ENCODE data around the gene C1QTNF12. TPM values are rescaled to one million over a fixed set of nuclear protein-coding genes. Genes with fewer than 3 reads are reported as not detected.
A peak's percentile ranks its signal among the peaks of the same experiment; 100 is the strongest.

The C1QTNF12 gene
- total RNA-seq, 1 donor from 2014 or later = 0.28 TPM

- Mint-ChIP-seq H3K36me3 (peaks cover 28% of the 10 kb centered on the region), H3K9me3 (no peaks in the 10 kb centered on the region), H3K27ac (no peak overlapping the region), H3K4me3 (peak overlapping the region; percentile 8), H3K4me1 (peaks cover 3% of the 10 kb centered on the region), H3K27me3 (ENCODE audit: insufficient read depth, low read depth) (peaks cover 2% of the 10 kb centered on the region)
- Histone ChIP-seq H3K9me3 (ENCODE audit: low read depth) (no peaks in the 10 kb centered on the region), H3K4me2 (no peak overlapping the region), H3K27ac (no peak overlapping the region), H3F3A (ENCODE audit: low read depth) (no peaks in the 10 kb centered on the region), H3K9ac (no peak overlapping the region), H3K4me3 (no peak overlapping the region), H2AFZ (replicated peaks) (no peak overlapping the region), H4K20me1 (ENCODE audit: low read depth) (peaks cover 64% of the 10 kb centered on the region), H3K79me2 (ENCODE audit: low read depth) (no peaks in the 10 kb centered on the region), H3K36me3 (no peaks in the 10 kb centered on the region), H3K4me1 (no peaks in the 10 kb centered on the region), H3K27me3 (no peaks in the 10 kb centered on the region)
- no peak for DNase-seq (ENCODE audit: low spot score)
- TF ChIP-seq EZH2 (IDR thresholded peaks at IDR 0.05) (no peak), EZH2phosphoT487 (IDR thresholded peaks at IDR 0.05) (no peak)
- TF ChIP-seq, protein P1, sequence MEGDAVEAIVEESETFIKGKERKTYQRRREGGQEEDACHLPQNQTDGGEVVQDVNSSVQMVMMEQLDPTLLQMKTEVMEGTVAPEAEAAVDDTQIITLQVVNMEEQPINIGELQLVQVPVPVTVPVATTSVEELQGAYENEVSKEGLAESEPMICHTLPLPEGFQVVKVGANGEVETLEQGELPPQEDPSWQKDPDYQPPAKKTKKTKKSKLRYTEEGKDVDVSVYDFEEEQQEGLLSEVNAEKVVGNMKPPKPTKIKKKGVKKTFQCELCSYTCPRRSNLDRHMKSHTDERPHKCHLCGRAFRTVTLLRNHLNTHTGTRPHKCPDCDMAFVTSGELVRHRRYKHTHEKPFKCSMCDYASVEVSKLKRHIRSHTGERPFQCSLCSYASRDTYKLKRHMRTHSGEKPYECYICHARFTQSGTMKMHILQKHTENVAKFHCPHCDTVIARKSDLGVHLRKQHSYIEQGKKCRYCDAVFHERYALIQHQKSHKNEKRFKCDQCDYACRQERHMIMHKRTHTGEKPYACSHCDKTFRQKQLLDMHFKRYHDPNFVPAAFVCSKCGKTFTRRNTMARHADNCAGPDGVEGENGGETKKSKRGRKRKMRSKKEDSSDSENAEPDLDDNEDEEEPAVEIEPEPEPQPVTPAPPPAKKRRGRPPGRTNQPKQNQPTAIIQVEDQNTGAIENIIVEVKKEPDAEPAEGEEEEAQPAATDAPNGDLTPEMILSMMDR (IDR thresholded peaks at IDR 0.05) = no peak
These were observed 13.6 kb upstream of the C1QTNF12 start for GRCh38 chr1:1259951-1260600.

DNA sequence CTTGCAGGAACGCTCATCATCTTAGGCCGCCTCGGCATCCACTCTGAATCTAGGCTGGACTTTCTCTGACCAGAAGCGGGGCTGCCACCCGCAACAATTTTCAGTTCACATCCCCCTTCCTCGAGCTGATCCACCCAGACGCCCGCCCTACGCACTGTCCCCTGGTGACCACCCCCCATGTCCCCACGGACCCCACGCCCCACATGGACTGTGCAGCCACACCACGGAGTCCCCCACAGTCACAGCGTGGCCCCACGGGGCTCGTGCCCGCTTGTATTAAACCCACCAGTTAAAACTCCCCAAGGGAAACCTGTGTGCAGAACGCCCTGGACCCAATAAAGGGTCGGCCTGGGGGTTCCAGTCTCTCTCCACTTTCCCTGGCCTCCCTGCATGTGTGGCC lies 13.0 kb upstream of the C1QTNF12 start:
- H3F3A ChIP-seq (ENCODE audit: low read depth) = no peaks in the 10 kb centered on the region
- no peaks in the 10 kb centered on the region for H3K4me1 ChIP-seq
- H3K36me3 ChIP-seq = no peaks in the 10 kb centered on the region
- peaks cover 58% of the 10 kb centered on the region for H4K20me1 ChIP-seq (ENCODE audit: low read depth)
- H3K27ac ChIP-seq = no peak overlapping the region
- no peak overlapping the region for H3K4me3 Mint-ChIP-seq
- H3K4me1 Mint-ChIP-seq = peaks cover 3% of the 10 kb centered on the region
- H2AFZ ChIP-seq (replicated peaks) = no peak overlapping the region
- peaks cover 28% of the 10 kb centered on the region for H3K36me3 Mint-ChIP-seq
- no peak overlapping the region for H3K4me2 ChIP-seq
- no peaks in the 10 kb centered on the region for H3K79me2 ChIP-seq (ENCODE audit: low read depth)
- TF ChIP-seq EZH2phosphoT487 (IDR thresholded peaks at IDR 0.05) (no peak), EZH2 (IDR thresholded peaks at IDR 0.05) (no peak)
- TF ChIP-seq, protein P1 (IDR thresholded peaks at IDR 0.05) = no peak
- no peaks in the 10 kb centered on the region for H3K27me3 ChIP-seq
- no peak overlapping the region for H3K9ac ChIP-seq
- peaks cover 2% of the 10 kb centered on the region for H3K27me3 Mint-ChIP-seq (ENCODE audit: insufficient read depth, low read depth)
- H3K9me3 Mint-ChIP-seq = no peaks in the 10 kb centered on the region
- DNase-seq (ENCODE audit: low spot score) = no peak
- H3K27ac Mint-ChIP-seq = peak overlapping the region; percentile 42
- no peaks in the 10 kb centered on the region for H3K9me3 ChIP-seq (ENCODE audit: low read depth)
- no peak overlapping the region for H3K4me3 ChIP-seq

DNA sequence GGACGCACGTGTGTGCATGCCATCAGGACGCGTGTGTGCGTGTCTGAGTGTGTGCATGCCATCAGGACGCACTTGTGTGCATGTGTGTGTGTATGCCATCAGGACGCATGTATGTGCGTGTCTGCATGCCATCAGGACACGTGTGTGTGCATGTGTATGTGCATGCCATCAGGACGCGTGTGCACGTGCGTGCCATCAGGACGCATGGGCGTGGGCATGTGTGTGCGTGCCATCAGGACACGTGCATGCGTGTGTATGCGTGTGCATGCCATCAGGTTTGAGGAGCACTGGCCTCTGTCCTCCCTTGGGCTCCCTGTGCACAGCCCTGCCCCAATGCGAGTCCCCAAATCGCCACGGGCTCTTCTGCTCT lies 12.6 kb upstream of the C1QTNF12 start:
- Mint-ChIP-seq H3K9me3 (no peaks in the 10 kb centered on the region), H3K27ac (peak overlapping the region; percentile 42), H3K4me3 (no peak overlapping the region), H3K4me1 (peaks cover 3% of the 10 kb centered on the region), H3K36me3 (peaks cover 28% of the 10 kb centered on the region), H3K27me3 (ENCODE audit: insufficient read depth, low read depth) (peaks cover 2% of the 10 kb centered on the region)
- H3K4me2 ChIP-seq = no peak overlapping the region
- no peaks in the 10 kb centered on the region for H3K36me3 ChIP-seq
- peaks cover 54% of the 10 kb centered on the region for H4K20me1 ChIP-seq (ENCODE audit: low read depth)
- no peak overlapping the region for H3K27ac ChIP-seq
- no peaks in the 10 kb centered on the region for H3F3A ChIP-seq (ENCODE audit: low read depth)
- DNase-seq (ENCODE audit: low spot score) = no peak
- H3K27me3 ChIP-seq = no peaks in the 10 kb centered on the region
- no peaks in the 10 kb centered on the region for H3K4me1 ChIP-seq
- no peak overlapping the region for H3K4me3 ChIP-seq
- no peaks in the 10 kb centered on the region for H3K9me3 ChIP-seq (ENCODE audit: low read depth)
- TF ChIP-seq, protein P1 (IDR thresholded peaks at IDR 0.05) = no peak
- TF ChIP-seq EZH2phosphoT487 (IDR thresholded peaks at IDR 0.05) (no peak), EZH2 (IDR thresholded peaks at IDR 0.05) (no peak)
- no peak overlapping the region for H2AFZ ChIP-seq (replicated peaks)
- H3K79me2 ChIP-seq (ENCODE audit: low read depth) = no peaks in the 10 kb centered on the region
- no peak overlapping the region for H3K9ac ChIP-seq

All from neural progenitor cell (in vitro differentiated cells).